B cell (primary cell): ENCODE measurements around the gene NOTCH3. TPM values are rescaled to one million over a fixed set of nuclear protein-coding genes. Genes with fewer than 3 reads are reported as not detected.

Source experiments
- ATAC-seq: fragments of 200-7000 bp; cut with Tn5 transposase; one replicate; pipeline ENCODE4 v1.10.0; 2021; ENCODE audit warnings: low read depth, mild to moderate bottlenecking, moderate number of reproducible peaks, moderate library complexity
- CTCF ChIA-PET: fragments of 350-600 bp; sonication (Branson Sonifier 250); formaldehyde crosslinking; loops from one replicate; lab custom pipeline; 2021; ENCODE audit warnings: antibody characterized with exemption, inconsistent platforms; lab: Charles Lee
- POLR2A ChIA-PET: fragments of 350-600 bp; sonication (Branson Sonifier 250); formaldehyde crosslinking; loops from one replicate; lab custom pipeline; 2021; ENCODE audit warnings: antibody characterized with exemption; lab: Charles Lee
- DNase-seq: peaks from one replicate; pipeline ENCODE4 v3.0.0; 2013
- H2AFZ ChIP-seq: 2 replicates; pipeline ENCODE4 v1.6.1; 2012; ENCODE audit warnings: mild to moderate bottlenecking, low read depth, low read length; ENCODE audit not compliant: insufficient read depth, poor library complexity, severe bottlenecking
- H3K27ac ChIP-seq, 2 donors: 1 replicate in 1 of 2; 2 replicates in 1 of 2; pipeline ENCODE4 v1.5.1; 2012 to 2013; ENCODE audit warnings: low read length in 2 of 2, mild to moderate bottlenecking in 2 of 2, moderate library complexity in 1 of 2
- H3K27me3 ChIP-seq, 4 experiments: fragments of 200-600 bp in 1 of 4; sonication (generic) in 1 of 4; replicated peaks in 1 of 4; 1 replicate in 2 of 4; 2 replicates in 2 of 4; pipeline versions ENCODE4 v1.6.1 to v1.7.0; 2013 to 2016; ENCODE audit warnings: low read length in 3 of 4, mild to moderate bottlenecking in 2 of 4, mixed read lengths in 1 of 4, moderate library complexity in 1 of 4; ENCODE audit not compliant: insufficient read depth in 4 of 4, control insufficient read depth in 3 of 4; ENCODE audit errors: control extremely low read depth in 1 of 4
- H3K36me3 ChIP-seq, 2 experiments: replicated peaks in 1 of 2; 1 replicate in 1 of 2; 2 replicates in 1 of 2; pipeline versions ENCODE4 v1.6.1 to v1.7.1; 2013; ENCODE audit warnings: low read length in 1 of 2; ENCODE audit not compliant: insufficient read depth in 2 of 2, control insufficient read depth in 1 of 2; ENCODE audit errors: control extremely low read depth in 1 of 2, extremely low read depth in 1 of 2
- H3K4me1 ChIP-seq, 2 donors: fragments of 200-600 bp in 1 of 2; sonication (generic) in 1 of 2; 1 replicate in 1 of 2; 2 replicates in 1 of 2; pipeline versions ENCODE4 v1.5.1 to v1.6.1; 2013 to 2017; ENCODE audit warnings: low read length in 2 of 2; ENCODE audit not compliant: control insufficient read depth in 2 of 2, insufficient read depth in 2 of 2
- H3K4me2 ChIP-seq: replicated peaks from 2 replicates; pipeline ENCODE3; 2012; ENCODE audit warnings: mild to moderate bottlenecking, low read depth, low read length; ENCODE audit not compliant: poor library complexity, severe bottlenecking
- H3K4me3 ChIP-seq, 5 experiments: fragments of 200-600 bp in 1 of 5; sonication (generic) in 1 of 5; 1 replicate in 3 of 5; 2 replicates in 2 of 5; pipeline versions ENCODE4 v1.5.1 to v1.7.0; 2011 to 2016; ENCODE audit warnings: low read length in 4 of 5, mild to moderate bottlenecking in 4 of 5, low read depth in 2 of 5, control low read depth in 1 of 5, moderate library complexity in 1 of 5; ENCODE audit not compliant: insufficient read depth in 1 of 5; ENCODE audit errors: control extremely low read depth in 1 of 5, extremely low read depth in 1 of 5
- H3K79me2 ChIP-seq: fragments of 200-600 bp; sonication (generic); one replicate; pipeline ENCODE4 v1.6.0; 2016; ENCODE audit warnings: low read length; ENCODE audit not compliant: control insufficient read depth, insufficient read depth
- H3K9ac ChIP-seq: fragments of 200-600 bp; sonication (generic); 2 replicates; pipeline ENCODE4 v1.6.1; 2017; ENCODE audit warnings: mild to moderate bottlenecking, low read length, moderate library complexity
- H3K9me3 ChIP-seq, 3 donors: one replicate each; pipeline versions ENCODE4 v1.6.1 to v1.7.1; 2013; ENCODE audit warnings: low read length in 2 of 3; ENCODE audit not compliant: control insufficient read depth in 2 of 3, insufficient read depth in 1 of 3; ENCODE audit errors: control extremely low read depth in 1 of 3
- H4K20me1 ChIP-seq: 2 replicates; pipeline ENCODE4 v1.6.0; 2012; ENCODE audit warnings: mild to moderate bottlenecking, low read length; ENCODE audit not compliant: insufficient read depth, control insufficient read depth, poor library complexity, severe bottlenecking
- H3K27ac Mint-ChIP-seq: one replicate; pipeline ENCODE4 v1.8.0; 2021; ENCODE audit warnings: mixed read lengths
- H3K27me3 Mint-ChIP-seq: one replicate; pipeline ENCODE4 v1.8.0; 2021; ENCODE audit warnings: mixed read lengths
- H3K4me1 Mint-ChIP-seq: one replicate; pipeline ENCODE4 v1.8.0; 2021; ENCODE audit warnings: mixed read lengths
- H3K4me3 Mint-ChIP-seq: one replicate; pipeline ENCODE4 v1.8.0; 2021; ENCODE audit warnings: mixed read lengths
- H3K9me3 Mint-ChIP-seq: one replicate; pipeline ENCODE4 v1.8.0; 2022; ENCODE audit warnings: mixed read lengths; ENCODE audit not compliant: insufficient read depth
- CTCF ChIP-seq: fragments of 200-600 bp; IDR thresholded peaks from one replicate; pipeline ENCODE4 v1.8.0; 2022; ENCODE audit warnings: antibody characterized with exemption, mild to moderate bottlenecking
- EZH2 ChIP-seq: IDR thresholded peaks from 2 replicates; pipeline ENCODE4 v1.6.1; 2012; ENCODE audit warnings: borderline replicate concordance, low read depth, mild to moderate bottlenecking, moderate library complexity, low read length; ENCODE audit not compliant: insufficient read depth, poor library complexity, severe bottlenecking
- WGBS: methylation state at CpG from one replicate; pipeline ENCODE4 v1.1.5; 2013; ENCODE audit warnings: missing lambda C conversion rate; ENCODE audit not compliant: insufficient coverage; 5-methylcytosine and 5-hydroxymethylcytosine counted together
- intact Hi-C: fragments of 100-400 bp; cut with micrococcal nuclease; formaldehyde crosslinking; loops from one replicate; pipeline ENCODE4 v1.10.0; 2022
- polyA plus RNA-seq: library from polyadenylated mRNA; depleted of rRNA; stranded (reverse); fragments of >200 nt; gene quantifications from 2 replicates; pipeline ENCODE4 v1.2.3, GENCODE V29; 2012
- total RNA-seq, 2 donors: library from RNA; stranded (reverse); fragments of 120-200 nt in 1 of 2; gene quantifications; 1 replicate in 1 of 2; 2 replicates in 1 of 2; pipeline versions ENCODE4 v1.2.3 to v1.2.4, GENCODE V29; 2013 to 2022

Gene NOTCH3
- total and polyA plus RNA-seq, 2 donors (not counting 1 experiment from before 2014, with no cell fraction given), result 0.01 to 0.05 TPM

- H4K20me1 ChIP-seq, result no peaks in the 10 kb centered on the region
- Mint-ChIP-seq H3K27me3 (no peaks in the 10 kb centered on the region), H3K9me3 (no peaks in the 10 kb centered on the region), H3K27ac (no peak overlapping the region), H3K4me1 (no peaks in the 10 kb centered on the region), H3K4me3 (no peak overlapping the region)
- WGBS, result 86% methylated on average over 9 of the region's 12 CpGs
- H3K4me2 ChIP-seq, result no peak overlapping the region
- ChIA-PET POLR2A (no interaction called here), CTCF (no interaction called here)
- peaks cover 0 to 41% of the 10 kb centered on the region in 2 experiments for H3K36me3 ChIP-seq
- intact Hi-C loops, result no loop called here
- H3K9ac ChIP-seq, result no peak overlapping the region
- TF ChIP-seq CTCF (no peak), EZH2 (no peak)
- no peak for ATAC-seq
- no peak for DNase-seq
- no peak overlapping the region for H3K4me3 ChIP-seq
- H3K27ac ChIP-seq, result no peak overlapping the region
- H3K79me2 ChIP-seq, result no peaks in the 10 kb centered on the region
- no peaks in the 10 kb centered on the region for H3K4me1 ChIP-seq
- peaks cover 0 to 7% (median 0%) of the 10 kb centered on the region in 3 donors for H3K9me3 ChIP-seq
- H3K27me3 ChIP-seq, result no peaks in the 10 kb centered on the region
- H2AFZ ChIP-seq, result no peak overlapping the region
Observed at GRCh38 chr19:15116856-15117255, 83.9 kb downstream of the NOTCH3 start.

- 73% methylated on average over 18 of the region's 23 CpGs for WGBS
- POLR2A ChIA-PET, result no interaction called here
- Mint-ChIP-seq H3K4me3 (no peak overlapping the region), H3K27me3 (no peaks in the 10 kb centered on the region), H3K4me1 (no peaks in the 10 kb centered on the region), H3K27ac (no peak overlapping the region), H3K9me3 (no peaks in the 10 kb centered on the region)
- no peaks in the 10 kb centered on the region for H4K20me1 ChIP-seq
- intact Hi-C loops, result no loop called here
- H3K4me1 ChIP-seq, result no peaks in the 10 kb centered on the region
- no peaks in the 10 kb centered on the region for H3K79me2 ChIP-seq
- CTCF ChIA-PET, result no interaction called here
- ATAC-seq, result no peak
- no peak overlapping the region for H3K9ac ChIP-seq
- DNase-seq, result no peak
- H3K36me3 ChIP-seq, result peaks cover 0 to 39% of the 10 kb centered on the region in 2 experiments
- H2AFZ ChIP-seq, result no peak overlapping the region
- peaks cover 0 to 7% (median 0%) of the 10 kb centered on the region in 3 donors for H3K9me3 ChIP-seq
- no peak for TF ChIP-seq CTCF
- no peak for TF ChIP-seq EZH2
- H3K4me2 ChIP-seq, result no peak overlapping the region
- H3K27ac ChIP-seq, result no peak overlapping the region
- no peaks in the 10 kb centered on the region for H3K27me3 ChIP-seq
- no peak overlapping the region for H3K4me3 ChIP-seq
Observed at GRCh38 chr19:15115762-15116615, 84.8 kb downstream of the NOTCH3 start.
